GM12891 (cell line): Measurements from ENCODE around the gene PTPRCAP.
"Not testable (repeated sequence)": the region's sequence is repeated elsewhere in the genome, so short reads cannot be mapped to it uniquely, and the experiment has no call there.

Experiments used
- DNase-seq: peaks from one replicate; pipeline ENCODE4 v3.0.0; 2011; ENCODE audit warnings: low spot score; ENCODE audit not compliant: insufficient read length
- FAIRE-seq: peaks from 2 replicates; lab custom pipeline; 2011; peaks lifted over from hg19 to GRCh38; lab: Jason Lieb, UNC
- PAX5 ChIP-seq: IDR thresholded peaks from 2 replicates; pipeline ENCODE4 v1.6.1; 2011; ENCODE audit warnings: low read length, moderate library complexity, mild to moderate bottlenecking; ENCODE audit not compliant: insufficient read depth, severe bottlenecking
- POLR2A ChIP-seq: IDR thresholded peaks from 2 replicates; pipeline ENCODE4 v1.6.1; 2011; ENCODE audit warnings: low read depth, low read length, control low read depth
- POLR2AphosphoS5 ChIP-seq: IDR thresholded peaks from 2 replicates; pipeline ENCODE4 v1.6.1; 2011; ENCODE audit warnings: low read depth, low read length, control low read depth
- POU2F2 ChIP-seq: IDR thresholded peaks from 2 replicates; pipeline ENCODE4 v1.6.1; 2011; ENCODE audit warnings: low read depth, mild to moderate bottlenecking, control low read depth, low read length, moderate library complexity
- SPI1 ChIP-seq: IDR thresholded peaks from 2 replicates; pipeline ENCODE4 v1.6.1; 2011; ENCODE audit warnings: low read depth, low read length, control low read depth
- TAF1 ChIP-seq: IDR thresholded peaks from 2 replicates; pipeline ENCODE4 v1.6.1; 2011; ENCODE audit warnings: low read depth, low read length, control low read depth

The PTPRCAP gene

GRCh38 chr11:67404515-67405195 is 32.8 kb downstream of the PTPRCAP start:
- DNase-seq (no peak), FAIRE-seq (peak; percentile 59)
- no peak for TF ChIP-seq POU2F2

- not testable (repeated sequence) for DNase-seq, FAIRE-seq
Observed at GRCh38 chr11:67403085-67403484, 34.4 kb downstream of the PTPRCAP start.

GRCh38 chr11:67402192-67402839 is 35.2 kb downstream of the PTPRCAP start:
- not testable (repeated sequence) for FAIRE-seq, DNase-seq

- FAIRE-seq = peak; percentile 95
Observed at GRCh38 chr11:67401495-67402191, 35.8 kb downstream of the PTPRCAP start, which contains the start of gene PPP1CA. TSS of gene PPP1CA (minus strand) at chr11:67401858. CDS start at chr11:67401782, 76 bp downstream.

GRCh38 chr11:67400942-67401494 is 36.5 kb downstream of the PTPRCAP start:
- FAIRE-seq = no peak
- no peak for DNase-seq
- TF ChIP-seq PAX5 = no peak
- no peak; the same call in 1 of the 2 replicates for TF ChIP-seq POLR2AphosphoS5
- no peak for TF ChIP-seq POLR2A
- no peak for TF ChIP-seq POU2F2
- no peak for TF ChIP-seq SPI1

More at GRCh38 chr11:67401495-67402191, 35.8 kb downstream of the PTPRCAP start, which contains the start of gene PPP1CA:
- peak; percentile 71 for TF ChIP-seq POLR2AphosphoS5
- no peak for TF ChIP-seq PAX5
- TF ChIP-seq POLR2A = peak; percentile 70
- no peak for TF ChIP-seq POU2F2
- no peak for TF ChIP-seq SPI1
- no peak for TF ChIP-seq TAF1
- peak; percentile 99 for DNase-seq

GRCh38 chr11:67400251-67400941 is 37.1 kb downstream of the PTPRCAP start:
- peak; percentile 48 for FAIRE-seq
- no peak for DNase-seq
- TF ChIP-seq PAX5 (no peak), TAF1 (no peak), POLR2AphosphoS5 (no peak), SPI1 (no peak), POLR2A (no peak), POU2F2 (no peak)

- DNase-seq (no peak), FAIRE-seq (no peak)
- TF ChIP-seq POU2F2 (no peak), POLR2AphosphoS5 (no peak), POLR2A (no peak), TAF1 (no peak), PAX5 (no peak), SPI1 (no peak)
Observed at GRCh38 chr11:67398661-67399563, 38.6 kb downstream of the PTPRCAP start.

- no peak for TF ChIP-seq POLR2AphosphoS5
- TF ChIP-seq SPI1 = no peak
- no peak for TF ChIP-seq TAF1
- TF ChIP-seq POLR2A = no peak; the same call in 1 of the 2 replicates
- no peak for TF ChIP-seq POU2F2
- no peak for TF ChIP-seq PAX5
- FAIRE-seq (no peak), DNase-seq (no peak)
Observed at GRCh38 chr11:67397986-67398660, 39.4 kb downstream of the PTPRCAP start.

GRCh38 chr11:67397536-67397935 is 39.9 kb downstream of the PTPRCAP start:
- TF ChIP-seq POLR2AphosphoS5 = 0 out of 2 replicates have a peak, but pooled peaks have one; percentile 24
- no peak for TF ChIP-seq PAX5
- TF ChIP-seq TAF1 = no peak
- peak; percentile 34; the same call in 1 of the 2 replicates for TF ChIP-seq POLR2A
- no peak for TF ChIP-seq POU2F2
- no peak for TF ChIP-seq SPI1
- DNase-seq (no peak), FAIRE-seq (no peak)
